Keratinocyte (primary cell): ENCODE measurements around the gene IFNL2. TPM values are rescaled to one million over a fixed set of nuclear protein-coding genes. Genes with fewer than 3 reads are reported as not detected.

Source experiments
- DNase-seq: peaks from one replicate; pipeline ENCODE4 v3.0.0-alpha.2; 2011; ENCODE audit warnings: low read depth, missing footprints, low spot score
- FAIRE-seq: peaks from 2 replicates; lab custom pipeline; 2011; peaks lifted over from hg19 to GRCh38; lab: Jason Lieb, UNC
- H2AFZ ChIP-seq: 2 replicates; pipeline ENCODE4 v1.6.0; 2012; ENCODE audit warnings: low read length, control low read depth, inconsistent platforms; ENCODE audit not compliant: control insufficient read depth
- H3K27ac ChIP-seq: 2 replicates; pipeline ENCODE4 v1.5.1; 2011; ENCODE audit warnings: low read length; ENCODE audit not compliant: control insufficient read depth, insufficient read depth
- H3K27me3 ChIP-seq: 3 replicates; pipeline ENCODE4 v1.6.0; 2011; ENCODE audit warnings: low read length; ENCODE audit not compliant: control insufficient read depth, insufficient read depth; ENCODE audit errors: extremely low read depth
- H3K36me3 ChIP-seq, 2 experiments: 2 replicates in 1 of 2; 3 replicates in 1 of 2; pipeline ENCODE4 v1.5.1; 2011; ENCODE audit warnings: low read length in 2 of 2, mild to moderate bottlenecking in 1 of 2; ENCODE audit not compliant: control insufficient read depth in 2 of 2, insufficient read depth in 2 of 2; ENCODE audit errors: extremely low read depth in 1 of 2
- H3K4me1 ChIP-seq: 3 replicates; pipeline ENCODE4 v1.5.1; 2011; ENCODE audit warnings: low read length; ENCODE audit not compliant: control insufficient read depth, insufficient read depth; ENCODE audit errors: extremely low read depth
- H3K4me2 ChIP-seq: 3 replicates; pipeline ENCODE4 v1.6.0; 2011; ENCODE audit warnings: low read depth, low read length; ENCODE audit not compliant: control insufficient read depth, insufficient read depth; ENCODE audit errors: extremely low read depth
- H3K4me3 ChIP-seq, 3 experiments: fragments of 200-600 bp in 1 of 3; sonication (generic) in 1 of 3; 2 replicates in 2 of 3; 3 replicates in 1 of 3; pipeline ENCODE4 v1.5.1; 2011 to 2016; ENCODE audit warnings: low read length in 3 of 3, mild to moderate bottlenecking in 3 of 3, control low read depth in 2 of 3, inconsistent platforms in 1 of 3, low read depth in 1 of 3, mixed read lengths in 1 of 3, mixed run types in 1 of 3, moderate library complexity in 1 of 3; ENCODE audit not compliant: control insufficient read depth in 2 of 3, insufficient read depth in 2 of 3; ENCODE audit errors: extremely low read depth in 1 of 3
- H3K79me2 ChIP-seq: 2 replicates; pipeline ENCODE4 v1.6.0; 2012; ENCODE audit warnings: low read length; ENCODE audit not compliant: control insufficient read depth, insufficient read depth
- H3K9ac ChIP-seq: 3 replicates; pipeline ENCODE4 v1.6.0; 2011; ENCODE audit warnings: low read length; ENCODE audit not compliant: control insufficient read depth, insufficient read depth; ENCODE audit errors: extremely low read depth
- H3K9me1 ChIP-seq: 3 replicates; pipeline ENCODE4 v1.6.0; 2011; ENCODE audit warnings: low read length; ENCODE audit not compliant: control insufficient read depth, insufficient read depth; ENCODE audit errors: extremely low read depth
- H3K9me3 ChIP-seq: 2 replicates; pipeline ENCODE4 v1.5.1; 2012; ENCODE audit warnings: low read depth, low read length; ENCODE audit not compliant: control insufficient read depth
- H4K20me1 ChIP-seq: 3 replicates; pipeline ENCODE4 v1.6.0; 2011; ENCODE audit warnings: low read length; ENCODE audit not compliant: control insufficient read depth, insufficient read depth; ENCODE audit errors: extremely low read depth
- EZH2 ChIP-seq: IDR thresholded peaks from one replicate; pipeline ENCODE4 v1.6.1; 2012; ENCODE audit warnings: inconsistent platforms, mild to moderate bottlenecking, low read length, moderate library complexity
- dilution Hi-C: fragments of 300-500 bp; cut with MboI; formaldehyde crosslinking; loops from one replicate; pipeline ENCODE4 v1.7.0; 2020; ENCODE audit warnings: low sequenced_read_pairs; ENCODE audit not compliant: extremely low pct_ligation_motif_present
- polyA plus RNA-seq, 5 experiments: library from polyadenylated mRNA; depleted of rRNA in 3 of 5; stranded (reverse) in 3 of 5; stranded (forward) in 1 of 5; unstranded in 1 of 5; fragments of >200 nt; gene quantifications; 1 replicate in 1 of 5; 2 replicates in 3 of 5; 3 replicates in 1 of 5; pipeline versions ENCODE4 v1.2.1 to v1.2.3, GENCODE V29; 2011 to 2012; ENCODE audit warnings: missing spikeins in 2 of 5, low read depth in 1 of 5, low replicate concordance in 1 of 5
- TF ChIP-seq, protein P1 (sequence below), 3 experiments: IDR thresholded peaks in 1 of 3; conservative IDR thresholded peaks in 1 of 3; optimal IDR thresholded peaks in 1 of 3; 2 replicates in 2 of 3; 3 replicates in 1 of 3; pipeline versions ENCODE3 to v1.5.1; 2011; ENCODE audit warnings: low read length in 3 of 3, mild to moderate bottlenecking in 3 of 3, moderate library complexity in 2 of 3, control low read depth in 1 of 3, inconsistent platforms in 1 of 3; ENCODE audit not compliant: insufficient read depth in 2 of 3; ENCODE audit errors: extremely low read depth in 1 of 3

The IFNL2 gene
- polyA plus RNA-seq, 1 donor (not counting 4 experiments of a cell fraction or from before 2014, with no cell fraction given), result not detected

DNA sequence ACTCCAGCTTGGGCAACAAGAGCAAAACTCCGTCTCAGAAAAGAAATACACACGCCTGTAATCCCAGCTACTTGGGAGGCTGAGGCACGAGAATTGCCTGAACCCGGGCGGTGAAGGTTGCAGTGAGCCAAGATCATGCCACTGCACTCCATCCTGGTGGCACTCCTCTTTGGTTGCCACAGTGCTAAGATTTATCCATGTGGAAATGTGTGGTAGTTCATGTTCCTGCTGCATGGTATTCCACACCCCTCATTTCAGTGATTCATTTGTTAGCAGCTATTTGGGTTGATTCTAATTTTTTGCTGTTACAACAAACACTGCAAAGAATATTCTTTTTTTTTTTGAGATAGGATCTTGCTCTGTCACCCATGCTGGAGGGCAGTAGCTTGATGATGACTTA is 35.5 kb upstream of the IFNL2 start:
- Histone ChIP-seq H3K4me2 (no peak overlapping the region), H3K27ac (no peak overlapping the region), H3K4me1 (no peaks in the 10 kb centered on the region), H4K20me1 (no peaks in the 10 kb centered on the region), H3K27me3 (peaks cover 5% of the 10 kb centered on the region), H2AFZ (no peak overlapping the region), H3K9ac (no peak overlapping the region), H3K79me2 (no peaks in the 10 kb centered on the region), H3K9me1 (no peaks in the 10 kb centered on the region), H3K9me3 (no peaks in the 10 kb centered on the region), H3K4me3 (no peak overlapping the region), H3K36me3 (no peaks in the 10 kb centered on the region)
- TF ChIP-seq, protein P1, sequence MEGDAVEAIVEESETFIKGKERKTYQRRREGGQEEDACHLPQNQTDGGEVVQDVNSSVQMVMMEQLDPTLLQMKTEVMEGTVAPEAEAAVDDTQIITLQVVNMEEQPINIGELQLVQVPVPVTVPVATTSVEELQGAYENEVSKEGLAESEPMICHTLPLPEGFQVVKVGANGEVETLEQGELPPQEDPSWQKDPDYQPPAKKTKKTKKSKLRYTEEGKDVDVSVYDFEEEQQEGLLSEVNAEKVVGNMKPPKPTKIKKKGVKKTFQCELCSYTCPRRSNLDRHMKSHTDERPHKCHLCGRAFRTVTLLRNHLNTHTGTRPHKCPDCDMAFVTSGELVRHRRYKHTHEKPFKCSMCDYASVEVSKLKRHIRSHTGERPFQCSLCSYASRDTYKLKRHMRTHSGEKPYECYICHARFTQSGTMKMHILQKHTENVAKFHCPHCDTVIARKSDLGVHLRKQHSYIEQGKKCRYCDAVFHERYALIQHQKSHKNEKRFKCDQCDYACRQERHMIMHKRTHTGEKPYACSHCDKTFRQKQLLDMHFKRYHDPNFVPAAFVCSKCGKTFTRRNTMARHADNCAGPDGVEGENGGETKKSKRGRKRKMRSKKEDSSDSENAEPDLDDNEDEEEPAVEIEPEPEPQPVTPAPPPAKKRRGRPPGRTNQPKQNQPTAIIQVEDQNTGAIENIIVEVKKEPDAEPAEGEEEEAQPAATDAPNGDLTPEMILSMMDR (optimal IDR thresholded peaks at IDR 0.05 in 1 of 3, IDR thresholded peaks at IDR 0.05 in 1 of 3, conservative IDR thresholded peaks at IDR 0.05 in 1 of 3; ENCODE audit: extremely low read depth in 1 of 3, insufficient read depth in 2 of 3, low read length in 3 of 3), result no peak
- TF ChIP-seq EZH2, result no peak
- no peak for FAIRE-seq
- dilution Hi-C loops, result no loop called here
- DNase-seq, result no peak

DNA sequence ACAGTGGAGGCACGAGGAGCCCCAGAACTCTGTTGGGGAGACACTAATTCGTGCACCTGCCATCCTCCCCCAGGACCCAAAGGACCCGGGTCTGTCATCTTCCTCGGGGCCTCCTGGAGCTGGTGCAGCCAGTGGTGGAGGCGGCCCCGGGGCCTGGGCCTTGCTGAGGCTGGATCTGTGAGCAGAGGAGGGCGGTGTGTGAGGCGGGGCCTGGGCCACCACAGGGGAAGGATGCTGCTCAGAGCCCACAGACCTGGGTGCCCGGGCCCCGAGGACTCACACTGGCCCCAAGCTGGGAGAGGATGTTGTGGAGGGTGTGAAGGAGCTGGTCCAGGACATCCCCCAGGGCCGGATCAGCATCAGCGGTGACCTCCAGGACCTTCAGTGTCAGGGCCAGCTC is 31.7 kb upstream of the IFNL2 start:
- no peaks in the 10 kb centered on the region for H3K9me3 ChIP-seq
- dilution Hi-C loops, result no loop called here
- FAIRE-seq, result no peak

More for the DNA sequence above, 31.7 kb upstream of the IFNL2 start:
- Histone ChIP-seq H3K27ac (no peak overlapping the region), H3K27me3 (peaks cover 5% of the 10 kb centered on the region), H3K4me2 (no peak overlapping the region), H4K20me1 (no peaks in the 10 kb centered on the region), H3K4me3 (no peak overlapping the region), H3K4me1 (no peaks in the 10 kb centered on the region), H3K9ac (no peak overlapping the region), H3K79me2 (no peaks in the 10 kb centered on the region), H3K36me3 (no peaks in the 10 kb centered on the region), H2AFZ (no peak overlapping the region), H3K9me1 (no peaks in the 10 kb centered on the region)
- TF ChIP-seq, protein P1 (optimal IDR thresholded peaks at IDR 0.05 in 1 of 3, IDR thresholded peaks at IDR 0.05 in 1 of 3, conservative IDR thresholded peaks at IDR 0.05 in 1 of 3; ENCODE audit: extremely low read depth in 1 of 3, insufficient read depth in 2 of 3, low read length in 3 of 3), result no peak
- TF ChIP-seq EZH2, result no peak
- no peak for DNase-seq
